B cell (primary cell): ENCODE results near the gene PARD3B. TPM values are rescaled to one million over a fixed set of nuclear protein-coding genes. Genes with fewer than 3 reads are reported as not detected.

Source experiments
- ATAC-seq: fragments of 200-7000 bp; cut with Tn5 transposase; one replicate; pipeline ENCODE4 v1.10.0; 2021; ENCODE audit warnings: low read depth, mild to moderate bottlenecking, moderate number of reproducible peaks, moderate library complexity
- CTCF ChIA-PET: fragments of 350-600 bp; sonication (Branson Sonifier 250); formaldehyde crosslinking; loops from one replicate; lab custom pipeline; 2021; ENCODE audit warnings: antibody characterized with exemption, inconsistent platforms; lab: Charles Lee
- POLR2A ChIA-PET: fragments of 350-600 bp; sonication (Branson Sonifier 250); formaldehyde crosslinking; loops from one replicate; lab custom pipeline; 2021; ENCODE audit warnings: antibody characterized with exemption; lab: Charles Lee
- DNase-seq: peaks from one replicate; pipeline ENCODE4 v3.0.0; 2013
- H2AFZ ChIP-seq: 2 replicates; pipeline ENCODE4 v1.6.1; 2012; ENCODE audit warnings: mild to moderate bottlenecking, low read depth, low read length; ENCODE audit not compliant: insufficient read depth, poor library complexity, severe bottlenecking
- H3K27ac ChIP-seq, 2 donors: 1 replicate in 1 of 2; 2 replicates in 1 of 2; pipeline ENCODE4 v1.5.1; 2012 to 2013; ENCODE audit warnings: low read length in 2 of 2, mild to moderate bottlenecking in 2 of 2, moderate library complexity in 1 of 2
- H3K27me3 ChIP-seq, 4 experiments: fragments of 200-600 bp in 1 of 4; sonication (generic) in 1 of 4; replicated peaks in 1 of 4; 1 replicate in 2 of 4; 2 replicates in 2 of 4; pipeline versions ENCODE4 v1.6.1 to v1.7.0; 2013 to 2016; ENCODE audit warnings: low read length in 3 of 4, mild to moderate bottlenecking in 2 of 4, mixed read lengths in 1 of 4, moderate library complexity in 1 of 4; ENCODE audit not compliant: insufficient read depth in 4 of 4, control insufficient read depth in 3 of 4; ENCODE audit errors: control extremely low read depth in 1 of 4
- H3K36me3 ChIP-seq, 2 experiments: replicated peaks in 1 of 2; 1 replicate in 1 of 2; 2 replicates in 1 of 2; pipeline versions ENCODE4 v1.6.1 to v1.7.1; 2013; ENCODE audit warnings: low read length in 1 of 2; ENCODE audit not compliant: insufficient read depth in 2 of 2, control insufficient read depth in 1 of 2; ENCODE audit errors: control extremely low read depth in 1 of 2, extremely low read depth in 1 of 2
- H3K4me1 ChIP-seq, 2 donors: fragments of 200-600 bp in 1 of 2; sonication (generic) in 1 of 2; 1 replicate in 1 of 2; 2 replicates in 1 of 2; pipeline versions ENCODE4 v1.5.1 to v1.6.1; 2013 to 2017; ENCODE audit warnings: low read length in 2 of 2; ENCODE audit not compliant: control insufficient read depth in 2 of 2, insufficient read depth in 2 of 2
- H3K4me2 ChIP-seq: replicated peaks from 2 replicates; pipeline ENCODE3; 2012; ENCODE audit warnings: mild to moderate bottlenecking, low read depth, low read length; ENCODE audit not compliant: poor library complexity, severe bottlenecking
- H3K4me3 ChIP-seq, 5 experiments: fragments of 200-600 bp in 1 of 5; sonication (generic) in 1 of 5; 1 replicate in 3 of 5; 2 replicates in 2 of 5; pipeline versions ENCODE4 v1.5.1 to v1.7.0; 2011 to 2016; ENCODE audit warnings: low read length in 4 of 5, mild to moderate bottlenecking in 4 of 5, low read depth in 2 of 5, control low read depth in 1 of 5, moderate library complexity in 1 of 5; ENCODE audit not compliant: insufficient read depth in 1 of 5; ENCODE audit errors: control extremely low read depth in 1 of 5, extremely low read depth in 1 of 5
- H3K79me2 ChIP-seq: fragments of 200-600 bp; sonication (generic); one replicate; pipeline ENCODE4 v1.6.0; 2016; ENCODE audit warnings: low read length; ENCODE audit not compliant: control insufficient read depth, insufficient read depth
- H3K9ac ChIP-seq: fragments of 200-600 bp; sonication (generic); 2 replicates; pipeline ENCODE4 v1.6.1; 2017; ENCODE audit warnings: mild to moderate bottlenecking, low read length, moderate library complexity
- H3K9me3 ChIP-seq, 3 donors: one replicate each; pipeline versions ENCODE4 v1.6.1 to v1.7.1; 2013; ENCODE audit warnings: low read length in 2 of 3; ENCODE audit not compliant: control insufficient read depth in 2 of 3, insufficient read depth in 1 of 3; ENCODE audit errors: control extremely low read depth in 1 of 3
- H4K20me1 ChIP-seq: 2 replicates; pipeline ENCODE4 v1.6.0; 2012; ENCODE audit warnings: mild to moderate bottlenecking, low read length; ENCODE audit not compliant: insufficient read depth, control insufficient read depth, poor library complexity, severe bottlenecking
- H3K27ac Mint-ChIP-seq: one replicate; pipeline ENCODE4 v1.8.0; 2021; ENCODE audit warnings: mixed read lengths
- H3K27me3 Mint-ChIP-seq: one replicate; pipeline ENCODE4 v1.8.0; 2021; ENCODE audit warnings: mixed read lengths
- H3K4me1 Mint-ChIP-seq: one replicate; pipeline ENCODE4 v1.8.0; 2021; ENCODE audit warnings: mixed read lengths
- H3K4me3 Mint-ChIP-seq: one replicate; pipeline ENCODE4 v1.8.0; 2021; ENCODE audit warnings: mixed read lengths
- H3K9me3 Mint-ChIP-seq: one replicate; pipeline ENCODE4 v1.8.0; 2022; ENCODE audit warnings: mixed read lengths; ENCODE audit not compliant: insufficient read depth
- CTCF ChIP-seq: fragments of 200-600 bp; IDR thresholded peaks from one replicate; pipeline ENCODE4 v1.8.0; 2022; ENCODE audit warnings: antibody characterized with exemption, mild to moderate bottlenecking
- EZH2 ChIP-seq: IDR thresholded peaks from 2 replicates; pipeline ENCODE4 v1.6.1; 2012; ENCODE audit warnings: borderline replicate concordance, low read depth, mild to moderate bottlenecking, moderate library complexity, low read length; ENCODE audit not compliant: insufficient read depth, poor library complexity, severe bottlenecking
- WGBS: methylation state at CpG from one replicate; pipeline ENCODE4 v1.1.5; 2013; ENCODE audit warnings: missing lambda C conversion rate; ENCODE audit not compliant: insufficient coverage; 5-methylcytosine and 5-hydroxymethylcytosine counted together
- intact Hi-C: fragments of 100-400 bp; cut with micrococcal nuclease; formaldehyde crosslinking; loops from one replicate; pipeline ENCODE4 v1.10.0; 2022
- polyA plus RNA-seq: library from polyadenylated mRNA; depleted of rRNA; stranded (reverse); fragments of >200 nt; gene quantifications from 2 replicates; pipeline ENCODE4 v1.2.3, GENCODE V29; 2012
- total RNA-seq, 2 donors: library from RNA; stranded (reverse); fragments of 120-200 nt in 1 of 2; gene quantifications; 1 replicate in 1 of 2; 2 replicates in 1 of 2; pipeline versions ENCODE4 v1.2.3 to v1.2.4, GENCODE V29; 2013 to 2022

The PARD3B gene
- total and polyA plus RNA-seq, 2 donors (not counting 1 experiment from before 2014, with no cell fraction given), result not detected

- Mint-ChIP-seq H3K9me3 (no peaks in the 10 kb centered on the region), H3K4me3 (no peak overlapping the region), H3K27me3 (no peaks in the 10 kb centered on the region), H3K27ac (no peak overlapping the region), H3K4me1 (no peaks in the 10 kb centered on the region)
- Histone ChIP-seq H3K79me2 (no peaks in the 10 kb centered on the region), H3K4me2 (no peak overlapping the region), H2AFZ (no peak overlapping the region), H3K36me3 (no peaks in the 10 kb centered on the region), H3K27ac (no peak overlapping the region), H3K4me1 (no peaks in the 10 kb centered on the region), H4K20me1 (no peaks in the 10 kb centered on the region), H3K9me3 (no peaks in the 10 kb centered on the region), H3K4me3 (no peak overlapping the region), H3K9ac (no peak overlapping the region), H3K27me3 (no peaks in the 10 kb centered on the region)
- TF ChIP-seq CTCF (no peak), EZH2 (no peak)
- ChIA-PET CTCF (no interaction called here), POLR2A (no interaction called here)
- ATAC-seq, result no peak
- DNase-seq, result no peak
- intact Hi-C loops, result no loop called here
- WGBS, result no CpG with 5 or more reads among the region's 3 CpGs
Measured at GRCh38 chr2:204849892-204850291, 304.6 kb downstream of the PARD3B start.

- no peaks in the 10 kb centered on the region for H3K27me3 Mint-ChIP-seq
- ChIA-PET POLR2A (no interaction called here), CTCF (no interaction called here)
- no peak overlapping the region for H3K27ac Mint-ChIP-seq
- H3K4me1 ChIP-seq, result no peaks in the 10 kb centered on the region
- TF ChIP-seq CTCF (no peak), EZH2 (no peak)
- no peaks in the 10 kb centered on the region for H3K9me3 Mint-ChIP-seq
- H3K36me3 ChIP-seq, result no peaks in the 10 kb centered on the region
- no peaks in the 10 kb centered on the region for H3K4me1 Mint-ChIP-seq
- no peak overlapping the region for H3K4me3 Mint-ChIP-seq
- no peak overlapping the region for H3K4me3 ChIP-seq
- DNase-seq, result no peak
- H2AFZ ChIP-seq, result no peak overlapping the region
- H3K79me2 ChIP-seq, result no peaks in the 10 kb centered on the region
- no peak for ATAC-seq
- H3K27me3 ChIP-seq, result no peaks in the 10 kb centered on the region
- H3K9me3 ChIP-seq, result no peaks in the 10 kb centered on the region
- no peaks in the 10 kb centered on the region for H4K20me1 ChIP-seq
- H3K4me2 ChIP-seq, result no peak overlapping the region
- WGBS, result 97% methylated on average over 3 of the region's 4 CpGs
- no peak overlapping the region for H3K9ac ChIP-seq
- no peak overlapping the region for H3K27ac ChIP-seq
- intact Hi-C loops, result no loop called here
Measured at GRCh38 chr2:204850581-204850980, 305.3 kb downstream of the PARD3B start.
